GM12878 (cell line): ENCODE data around the gene PDIA5. TPM values are rescaled to one million over a fixed set of nuclear protein-coding genes. Genes with fewer than 3 reads are reported as not detected.

Experiments
- ATAC-seq: fragments of 200-7000 bp; cut with Tn5 transposase; 3 replicates; pipeline ENCODE4 v1.9.1; 2020; ENCODE audit warnings: mild to moderate bottlenecking, moderate library complexity
- BruUV-seq: library from RNA; stranded (reverse); fragments of 400-500 nt; replicated peaks from 2 replicates; lab custom pipeline; 2021; lab: Mats Ljungman, UMichigan
- CTCF ChIA-PET: fragments of 300-600 bp; sonication (Branson Sonifier 250); formaldehyde crosslinking; extraction: SDS; loops from one replicate; lab custom pipeline; 2021; ENCODE audit warnings: inconsistent platforms; lab: Yijun Ruan, JAX
- POLR2A ChIA-PET: fragments of 350-600 bp; formaldehyde crosslinking; extraction: SDS; loops from one replicate; lab custom pipeline; 2021; ENCODE audit warnings: inconsistent platforms; lab: Charles Lee
- RAD21 ChIA-PET: fragments of 300-600 bp; sonication (Branson Sonifier 250); formaldehyde crosslinking; loops from one replicate; lab custom pipeline; 2023; ENCODE audit warnings: antibody characterized with exemption; ENCODE audit not compliant: unreplicated experiment; lab: Charles Lee
- SMC1A ChIA-PET: fragments of 300-600 bp; sonication (Branson Sonifier 250); formaldehyde crosslinking; loops from one replicate; lab custom pipeline; 2023; ENCODE audit not compliant: unreplicated experiment, uncharacterized antibody; lab: Charles Lee
- DNase-seq: peaks from one replicate; pipeline ENCODE4 v3.0.0-alpha.2; 2011; ENCODE audit warnings: low read depth, low spot score
- FAIRE-seq: peaks from 3 replicates; lab custom pipeline; 2011; peaks lifted over from hg19 to GRCh38; lab: Jason Lieb, UNC
- H2AFZ ChIP-seq: 2 replicates; pipeline ENCODE4 v1.6.0; 2011; ENCODE audit warnings: low read depth, low read length, control low read depth; ENCODE audit not compliant: control insufficient read depth
- H3K27ac ChIP-seq: 2 replicates; pipeline ENCODE4 v1.5.1; 2011; ENCODE audit warnings: control low read depth; ENCODE audit not compliant: control insufficient read depth, insufficient read depth
- H3K27me3 ChIP-seq, 2 experiments: replicated peaks in 1 of 2; 2 replicates each; pipeline versions ENCODE4 v1.6.0 to v1.6.1; 2011; ENCODE audit warnings: low read length in 1 of 2; ENCODE audit not compliant: control insufficient read depth in 2 of 2, insufficient read depth in 2 of 2
- H3K36me3 ChIP-seq, 2 experiments: 2 replicates each; pipeline ENCODE4 v1.5.1; 2011; ENCODE audit warnings: low read length in 1 of 2; ENCODE audit not compliant: control insufficient read depth in 2 of 2, insufficient read depth in 2 of 2
- H3K4me1 ChIP-seq: 2 replicates; pipeline ENCODE4 v1.6.1; 2011; ENCODE audit warnings: mild to moderate bottlenecking, low read length, moderate library complexity, mixed read lengths; ENCODE audit not compliant: control insufficient read depth, insufficient read depth
- H3K4me2 ChIP-seq: 2 replicates; pipeline ENCODE4 v1.6.0; 2011; ENCODE audit warnings: control low read depth; ENCODE audit not compliant: control insufficient read depth, insufficient read depth
- H3K4me3 ChIP-seq: fragments of 200-600 bp; sonication (generic); 2 replicates; pipeline ENCODE4 v1.5.1; 2016
- H3K79me2 ChIP-seq: 2 replicates; pipeline ENCODE4 v1.6.0; 2011; ENCODE audit warnings: low read length; ENCODE audit not compliant: control insufficient read depth, insufficient read depth
- H3K9ac ChIP-seq: 2 replicates; pipeline ENCODE4 v1.8.0; 2011; ENCODE audit warnings: low read length, control low read depth, mixed read lengths; ENCODE audit not compliant: control insufficient read depth, insufficient read depth
- H3K9me3 ChIP-seq: replicated peaks from 3 replicates; pipeline ENCODE4 v1.5.1; 2011; ENCODE audit warnings: mild to moderate bottlenecking, low read length; ENCODE audit not compliant: control insufficient read depth, insufficient read depth
- H4K20me1 ChIP-seq: 2 replicates; pipeline ENCODE4 v1.6.0; 2011; ENCODE audit not compliant: control insufficient read depth, insufficient read depth
- BRCA1 ChIP-seq: IDR thresholded peaks from 2 replicates; pipeline ENCODE4 v1.6.1; 2011; ENCODE audit warnings: low read depth, low read length, improper control_type of control experiment
- CEBPZ ChIP-seq: fragments of 150-350 bp; IDR thresholded peaks from 2 replicates; pipeline ENCODE4 v1.6.1; 2016; ENCODE audit warnings: low read depth, low read length
- CREM ChIP-seq: IDR thresholded peaks from 2 replicates; pipeline ENCODE4 v1.6.1; 2014; ENCODE audit warnings: antibody characterized with exemption, low read depth
- HDAC2 ChIP-seq: fragments of 200-600 bp; sonication (generic); IDR thresholded peaks from 2 replicates; pipeline ENCODE4 v1.6.1; 2017
- IKZF2 ChIP-seq, 2 experiments: fragments of 450-650 bp; IDR thresholded peaks; 2 replicates each; pipeline ENCODE4 v1.6.1; 2017; ENCODE audit warnings: mild to moderate bottlenecking in 2 of 2, moderate library complexity in 2 of 2
- MEF2B ChIP-seq: fragments of 450-650 bp; IDR thresholded peaks from 2 replicates; pipeline ENCODE4 v1.6.1; 2018; ENCODE audit warnings: mild to moderate bottlenecking, moderate library complexity; ENCODE audit not compliant: partially characterized antibody, poor library complexity, severe bottlenecking
- MYC ChIP-seq: IDR thresholded peaks from 2 replicates; pipeline ENCODE4 v1.6.1; 2011; ENCODE audit warnings: mild to moderate bottlenecking, low read length, moderate library complexity, inconsistent platforms; ENCODE audit not compliant: insufficient read depth, insufficient replicate concordance, insufficient read length, severe bottlenecking
- TCF7 ChIP-seq: IDR thresholded peaks from 2 replicates; pipeline ENCODE4 v1.6.1; 2014; ENCODE audit warnings: antibody characterized with exemption, borderline replicate concordance
- USF1 ChIP-seq: IDR thresholded peaks from 2 replicates; pipeline ENCODE4 v1.6.1; 2011; ENCODE audit warnings: borderline replicate concordance, low read depth, mild to moderate bottlenecking, moderate library complexity, mixed read lengths, low read length; ENCODE audit not compliant: insufficient read depth; ENCODE audit errors: extremely low read length
- WRNIP1 ChIP-seq: IDR thresholded peaks from 2 replicates; pipeline ENCODE4 v1.6.1; 2011; ENCODE audit warnings: low read depth, low read length, improper control_type of control experiment, borderline replicate concordance
- ZBTB33 ChIP-seq: fragments of 450-650 bp; IDR thresholded peaks from 2 replicates; pipeline ENCODE4 v1.6.1; 2017; ENCODE audit warnings: mild to moderate bottlenecking
- ZNF217 ChIP-seq: fragments of 450-650 bp; IDR thresholded peaks from 2 replicates; pipeline ENCODE4 v1.6.1; 2017; ENCODE audit warnings: antibody characterized with exemption, mild to moderate bottlenecking
- WGBS: methylation state at CpG from one replicate; pipeline ENCODE4 v1.1.6; 2016; ENCODE audit warnings: low lambda C conversion rate; ENCODE audit not compliant: insufficient replicate concordance, insufficient coverage; ENCODE audit errors: missing lambda C conversion rate; 5-methylcytosine and 5-hydroxymethylcytosine counted together
- in situ Hi-C: fragments of 300-500 bp; cut with MboI; formaldehyde crosslinking; loops from 9 replicates; pipeline ENCODE4 v1.14.3; 2018; ENCODE audit warnings: mixed read lengths
- intact Hi-C: fragments of 100-400 bp; cut with micrococcal nuclease; formaldehyde crosslinking; loops from one replicate; pipeline ENCODE4 v1.14.2; 2022; ENCODE audit not compliant: unreplicated experiment
- polyA plus RNA-seq, 11 experiments: library from polyadenylated mRNA; depleted of rRNA in 4 of 11; unstranded in 6 of 11; stranded (reverse) in 5 of 11; fragments of >200 nt; fragmentation: Nextera tagmentation in 4 of 11; fragmentation: Illumina TruSeq in 1 of 11; extraction: Ambion mirVana in 4 of 11; extraction: Trizol in 1 of 11; gene quantifications; 1 replicate in 1 of 11; 2 replicates in 10 of 11; pipeline versions ENCODE4 v1.2.1 to v1.2.3, GENCODE V29; 2011 to 2016; ENCODE audit warnings: inconsistent platforms in 2 of 11, missing spikeins in 2 of 11, low read depth in 1 of 11
- total RNA-seq, 4 experiments: library from RNA; depleted of rRNA in 3 of 4; stranded (reverse); fragments of >200 nt in 3 of 4; fragmentation: Illumina TruSeq in 1 of 4; extraction: Trizol in 1 of 4; gene quantifications; 2 replicates each; pipeline versions ENCODE4 v1.2.1 to v1.2.3, GENCODE V29; 2013 to 2021

The PDIA5 gene
- total and polyA plus RNA-seq, 10 of the 15 experiments (the other 5 are each of a cell fraction or from before 2014, with no cell fraction given): 4.1 to 24.8 (median 19.2) TPM

- intact Hi-C loops (no loop called here), in situ Hi-C loops (no loop called here)
- TF ChIP-seq HDAC2 (no peak), WRNIP1 (no peak), USF1 (no peak)
- 74% methylated on average over 6 of the region's 6 CpGs for WGBS
- ChIA-PET RAD21 (no interaction called here), POLR2A (no interaction called here), SMC1A (no interaction called here), CTCF (interaction anchor here (1.1 kb wide), 1 partner anchor 9 kb away, joined by 3 read pairs; no protein-coding TSS in a partner anchor)
- no peak for FAIRE-seq
- Histone ChIP-seq H3K4me3 (no peak overlapping the region), H3K36me3 (peaks cover 6 to 14% of the 10 kb centered on the region in 2 experiments), H3K4me2 (no peak overlapping the region), H2AFZ (no peak overlapping the region), H3K9me3 (no peaks in the 10 kb centered on the region), H4K20me1 (no peaks in the 10 kb centered on the region), H3K27ac (no peak overlapping the region), H3K9ac (no peak overlapping the region), H3K27me3 (no peaks in the 10 kb centered on the region), H3K4me1 (peaks cover 6% of the 10 kb centered on the region; the same call in 1 of the 2 replicates), H3K79me2 (no peaks in the 10 kb centered on the region)
- BruUV-seq: no TSS peak
- no peak for DNase-seq
- no peak for ATAC-seq
Observed at GRCh38 chr3:123111640-123112039, 44.8 kb downstream of the PDIA5 start.

- Histone ChIP-seq H3K79me2 (no peaks in the 10 kb centered on the region), H3K4me3 (no peak overlapping the region), H3K27me3 (no peaks in the 10 kb centered on the region), H3K4me1 (peaks cover 6% of the 10 kb centered on the region; the same call in 1 of the 2 replicates), H3K27ac (no peak overlapping the region), H3K9me3 (no peaks in the 10 kb centered on the region), H3K9ac (no peak overlapping the region), H3K4me2 (no peak overlapping the region), H4K20me1 (no peaks in the 10 kb centered on the region), H3K36me3 (peaks cover 6 to 8% of the 10 kb centered on the region in 2 experiments), H2AFZ (no peak overlapping the region)
- ChIA-PET CTCF (no interaction called here), SMC1A (no interaction called here), POLR2A (interaction anchor here (0.6 kb wide), 1 partner anchor 71 kb away, joined by 5 read pairs; no protein-coding TSS in a partner anchor), RAD21 (no interaction called here)
- BruUV-seq: no TSS peak
- 44% methylated on average over 5 of the region's 5 CpGs for WGBS
- intact Hi-C loops: no loop called here
- ATAC-seq: no peak
- DNase-seq: no peak
- no peak for FAIRE-seq
- in situ Hi-C loops: no loop called here
- TF ChIP-seq ZNF217 (no peak), CEBPZ (no peak), TCF7 (no peak), ZBTB33 (no peak), IKZF2 (IDR thresholded peaks at IDR 0.05) (no peak), CREM (no peak), BRCA1 (no peak), MYC (no peak), MEF2B (no peak)
Observed at GRCh38 chr3:123112232-123112631, 45.4 kb downstream of the PDIA5 start.
